PC-9 (cell line): ENCODE results near the gene RPL31. TPM values are rescaled to one million over a fixed set of nuclear protein-coding genes. Genes with fewer than 3 reads are reported as not detected.

ENCODE experiments used
- BruUV-seq: library from RNA; stranded (reverse); fragments of 400-500 nt; replicated peaks from 2 replicates; lab custom pipeline; 2021; lab: Mats Ljungman, UMichigan
- CTCF ChIA-PET: fragments of 300-600 bp; sonication (Branson Sonifier 250); formaldehyde crosslinking; loops from one replicate; lab custom pipeline; 2022; ENCODE audit warnings: antibody characterized with exemption; lab: Charles Lee
- POLR2A ChIA-PET: fragments of 300-600 bp; sonication (Branson Sonifier 250); formaldehyde crosslinking; loops from one replicate; lab custom pipeline; 2022; ENCODE audit warnings: antibody characterized with exemption; ENCODE audit not compliant: unreplicated experiment; lab: Charles Lee
- DNase-seq, 2 experiments: peaks; one replicate each; pipeline versions ENCODE4 v3.0.0 to v3.0.0-alpha.2; 2015 to 2022; ENCODE audit warnings: mixed read lengths in 1 of 2
- H2AFZ ChIP-seq: fragments of 200-600 bp; sonication (generic); 2 replicates; pipeline ENCODE4 v1.8.1; 2017; ENCODE audit warnings: antibody characterized with exemption
- H3F3A ChIP-seq: fragments of 200-600 bp; sonication (generic); 2 replicates; pipeline ENCODE4 v1.8.1; 2017; ENCODE audit warnings: antibody characterized with exemption, mild to moderate bottlenecking, low read depth; ENCODE audit not compliant: insufficient read depth
- H3K27ac ChIP-seq: fragments of 200-600 bp; sonication (generic); 2 replicates; pipeline ENCODE4 v1.6.1; 2016; ENCODE audit warnings: mixed run types
- H3K27me3 ChIP-seq: fragments of 200-600 bp; sonication (generic); 2 replicates; pipeline ENCODE4 v1.6.1; 2016; ENCODE audit warnings: low read depth, mixed run types; ENCODE audit not compliant: insufficient read depth
- H3K36me3 ChIP-seq: fragments of 200-600 bp; sonication (generic); 2 replicates; pipeline ENCODE4 v1.6.1; 2016; ENCODE audit warnings: low read depth, mixed run types
- H3K4me1 ChIP-seq: fragments of 200-600 bp; sonication (generic); replicated peaks from 2 replicates; pipeline ENCODE4 v1.6.1; 2016; ENCODE audit warnings: mixed run types; ENCODE audit not compliant: insufficient read depth
- H3K4me2 ChIP-seq: fragments of 200-600 bp; sonication (generic); 2 replicates; pipeline ENCODE4 v1.6.1; 2017; ENCODE audit warnings: mixed run types
- H3K4me3 ChIP-seq: fragments of 200-600 bp; sonication (generic); 2 replicates; pipeline ENCODE4 v1.6.1; 2016; ENCODE audit warnings: mixed run types
- H3K79me2 ChIP-seq: fragments of 200-600 bp; sonication (generic); 2 replicates; pipeline ENCODE4 v1.6.1; 2017; ENCODE audit warnings: low read depth, mixed run types
- H3K9me2 ChIP-seq: fragments of 200-600 bp; sonication (generic); 2 replicates; pipeline ENCODE4 v1.8.1; 2017; ENCODE audit warnings: mild to moderate bottlenecking; ENCODE audit not compliant: insufficient read depth
- H3K9me3 ChIP-seq: fragments of 200-600 bp; sonication (generic); 2 replicates; pipeline ENCODE4 v1.8.1; 2016; ENCODE audit warnings: low read depth; ENCODE audit not compliant: insufficient read depth
- H4K20me1 ChIP-seq: fragments of 200-600 bp; sonication (generic); 2 replicates; pipeline ENCODE4 v1.8.1; 2017; ENCODE audit not compliant: insufficient read depth
- EZH2 ChIP-seq: fragments of 200-600 bp; sonication (generic); IDR thresholded peaks from 2 replicates; pipeline ENCODE4 v1.8.0; 2017; ENCODE audit warnings: antibody characterized with exemption, low read depth
- intact Hi-C: fragments of 100-400 bp; cut with micrococcal nuclease; formaldehyde crosslinking; loops from one replicate; pipeline ENCODE4 v1.10.0; 2022; ENCODE audit not compliant: unreplicated experiment
- total RNA-seq: library from RNA; stranded (reverse); gene quantifications from 2 replicates; pipeline ENCODE4 v1.2.3, GENCODE V29; 2021
- TF ChIP-seq, protein P1 (sequence below): fragments of 200-600 bp; sonication (generic); conservative IDR thresholded peaks from 2 replicates; pipeline ENCODE4 v1.6.1; 2017; ENCODE audit warnings: mixed run types, antibody characterized with exemption, mild to moderate bottlenecking, moderate library complexity

The RPL31 gene
- total RNA-seq, 1 experiment from 2014 or later = 1,251 TPM

- Histone ChIP-seq H3K27ac (no peak overlapping the region), H3K36me3 (peaks cover 47% of the 10 kb centered on the region), H4K20me1 (no peaks in the 10 kb centered on the region), H3K9me2 (no peaks in the 10 kb centered on the region), H3F3A (peaks cover 21% of the 10 kb centered on the region; the same call in 1 of the 2 replicates), H3K4me1 (no peaks in the 10 kb centered on the region), H3K4me3 (no peak overlapping the region), H3K9me3 (no peaks in the 10 kb centered on the region), H3K4me2 (no peak overlapping the region), H3K79me2 (no peaks in the 10 kb centered on the region), H3K27me3 (no peaks in the 10 kb centered on the region), H2AFZ (no peak overlapping the region)
- TF ChIP-seq, protein P1, sequence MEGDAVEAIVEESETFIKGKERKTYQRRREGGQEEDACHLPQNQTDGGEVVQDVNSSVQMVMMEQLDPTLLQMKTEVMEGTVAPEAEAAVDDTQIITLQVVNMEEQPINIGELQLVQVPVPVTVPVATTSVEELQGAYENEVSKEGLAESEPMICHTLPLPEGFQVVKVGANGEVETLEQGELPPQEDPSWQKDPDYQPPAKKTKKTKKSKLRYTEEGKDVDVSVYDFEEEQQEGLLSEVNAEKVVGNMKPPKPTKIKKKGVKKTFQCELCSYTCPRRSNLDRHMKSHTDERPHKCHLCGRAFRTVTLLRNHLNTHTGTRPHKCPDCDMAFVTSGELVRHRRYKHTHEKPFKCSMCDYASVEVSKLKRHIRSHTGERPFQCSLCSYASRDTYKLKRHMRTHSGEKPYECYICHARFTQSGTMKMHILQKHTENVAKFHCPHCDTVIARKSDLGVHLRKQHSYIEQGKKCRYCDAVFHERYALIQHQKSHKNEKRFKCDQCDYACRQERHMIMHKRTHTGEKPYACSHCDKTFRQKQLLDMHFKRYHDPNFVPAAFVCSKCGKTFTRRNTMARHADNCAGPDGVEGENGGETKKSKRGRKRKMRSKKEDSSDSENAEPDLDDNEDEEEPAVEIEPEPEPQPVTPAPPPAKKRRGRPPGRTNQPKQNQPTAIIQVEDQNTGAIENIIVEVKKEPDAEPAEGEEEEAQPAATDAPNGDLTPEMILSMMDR = no peak
- TF ChIP-seq EZH2 = no peak
- CTCF ChIA-PET = no interaction called here
- DNase-seq = no peak
- BruUV-seq = no TSS peak
- intact Hi-C loops = no loop called here
- POLR2A ChIA-PET = interaction anchor here (0.6 kb wide), 1 partner anchor 70 kb away, joined by 5 read pairs; no protein-coding TSS in a partner anchor
These were observed 25.3 kb upstream of the RPL31 start for GRCh38 chr2:100976645-100977391.

- no peaks in the 10 kb centered on the region for H3K9me2 ChIP-seq
- BruUV-seq = no TSS peak
- TF ChIP-seq, protein P1 = no peak
- no peak for TF ChIP-seq EZH2
- H3K36me3 ChIP-seq = peaks cover 41% of the 10 kb centered on the region
- no peak overlapping the region for H3K4me3 ChIP-seq
- no peak overlapping the region for H2AFZ ChIP-seq
- POLR2A ChIA-PET = interaction anchor here (0.6 kb wide), 1 partner anchor 71 kb away, joined by 5 read pairs; no protein-coding TSS in a partner anchor
- no peaks in the 10 kb centered on the region for H4K20me1 ChIP-seq
- intact Hi-C loops = no loop called here
- no peaks in the 10 kb centered on the region for H3K79me2 ChIP-seq
- H3F3A ChIP-seq = peaks cover 21% of the 10 kb centered on the region; the same call in 1 of the 2 replicates
- H3K9me3 ChIP-seq = no peaks in the 10 kb centered on the region
- no peak overlapping the region for H3K4me2 ChIP-seq
- CTCF ChIA-PET = no interaction called here
- DNase-seq = no peak
- no peak overlapping the region for H3K27ac ChIP-seq
- no peaks in the 10 kb centered on the region for H3K27me3 ChIP-seq
- no peaks in the 10 kb centered on the region for H3K4me1 ChIP-seq
These were observed 24.6 kb upstream of the RPL31 start for GRCh38 chr2:100977511-100977910.

- TF ChIP-seq EZH2 = no peak
- TF ChIP-seq, protein P1 = no peak
- Histone ChIP-seq H3K4me1 (no peaks in the 10 kb centered on the region), H3K4me3 (no peak overlapping the region), H3F3A (peaks cover 25% of the 10 kb centered on the region; the same call in 1 of the 2 replicates), H3K9me3 (no peaks in the 10 kb centered on the region), H3K36me3 (peaks cover 38% of the 10 kb centered on the region), H3K27ac (no peak overlapping the region), H3K27me3 (no peaks in the 10 kb centered on the region), H3K4me2 (no peak overlapping the region), H2AFZ (no peak overlapping the region), H4K20me1 (no peaks in the 10 kb centered on the region), H3K9me2 (no peaks in the 10 kb centered on the region), H3K79me2 (no peaks in the 10 kb centered on the region)
- no TSS peak for BruUV-seq
- no peak for DNase-seq
- ChIA-PET POLR2A (interaction anchor here (0.6 kb wide), 1 partner anchor 85 kb away, joined by 3 read pairs; no protein-coding TSS in a partner anchor), CTCF (no interaction called here)
- intact Hi-C loops = no loop called here
These were observed 23.4 kb upstream of the RPL31 start for GRCh38 chr2:100978582-100979191.
